SU-DHL-6 (cell line): ENCODE data around the gene CREG2.

Experiments used
- H2AFZ ChIP-seq: fragments of 200-600 bp; sonication (generic); 2 replicates; pipeline ENCODE4 v1.6.1; 2014; ENCODE audit warnings: low read depth, mild to moderate bottlenecking, moderate library complexity, mixed read lengths, antibody characterized with exemption, low read length; ENCODE audit not compliant: severe bottlenecking
- H3F3A ChIP-seq: fragments of 200-600 bp; shearing (Covaris generic); 2 replicates; pipeline ENCODE4 v1.6.0; 2016; ENCODE audit warnings: antibody characterized with exemption, mild to moderate bottlenecking; ENCODE audit not compliant: insufficient read depth
- H3K27ac ChIP-seq: fragments of 200-600 bp; sonication (generic); 2 replicates; pipeline ENCODE4 v1.5.1; 2016; ENCODE audit warnings: low read depth, mild to moderate bottlenecking, low read length, moderate library complexity, mixed read lengths
- H3K27me3 ChIP-seq: fragments of 200-600 bp; sonication (generic), shearing (Covaris generic); 2 replicates; pipeline ENCODE4 v1.6.0; 2014; ENCODE audit warnings: mild to moderate bottlenecking, low read length
- H3K36me3 ChIP-seq: fragments of 200-600 bp; sonication (generic); 2 replicates; pipeline ENCODE4 v1.6.1; 2014; ENCODE audit warnings: mild to moderate bottlenecking, low read length, mixed read lengths
- H3K4me2 ChIP-seq: fragments of 300-600, 200-600 bp; shearing (Covaris generic), sonication (generic); 2 replicates; pipeline ENCODE4 v1.6.0; 2014; ENCODE audit warnings: low read length, low read depth, mild to moderate bottlenecking; ENCODE audit not compliant: poor library complexity, severe bottlenecking
- H3K4me3 ChIP-seq: fragments of 200-600 bp; sonication (generic); 2 replicates; pipeline ENCODE4 v1.5.1; 2014; ENCODE audit warnings: antibody characterized with exemption, low read length, mild to moderate bottlenecking, mixed read lengths; ENCODE audit not compliant: insufficient read depth, poor library complexity, severe bottlenecking
- H3K79me2 ChIP-seq: fragments of 200-600 bp; sonication (generic); 2 replicates; pipeline ENCODE4 v1.6.1; 2014; ENCODE audit warnings: mild to moderate bottlenecking, low read length, moderate library complexity; ENCODE audit not compliant: insufficient read depth
- H3K9ac ChIP-seq: fragments of 200-600 bp; sonication (generic); 2 replicates; pipeline ENCODE4 v1.7.0; 2014; ENCODE audit warnings: mild to moderate bottlenecking, low read length
- H3K9me2 ChIP-seq: fragments of 200-600 bp; sonication (generic); replicated peaks from 2 replicates; pipeline ENCODE4 v1.6.1; 2014; ENCODE audit warnings: low read length; ENCODE audit not compliant: insufficient read depth
- H3K9me3 ChIP-seq: fragments of 200-600 bp; sonication (generic); 2 replicates; pipeline ENCODE4 v1.6.1; 2014; ENCODE audit warnings: low read length, mixed read lengths; ENCODE audit not compliant: insufficient read depth
- H4K20me1 ChIP-seq: fragments of 200-600 bp; sonication (generic); 2 replicates; pipeline ENCODE4 v1.6.1; 2014; ENCODE audit warnings: low read depth, mild to moderate bottlenecking, antibody characterized with exemption, low read length, moderate library complexity, mixed read lengths
- CTCF ChIP-seq: fragments of 200-600 bp; sonication (generic); IDR thresholded peaks from one replicate; pipeline ENCODE4 v1.5.1; 2017; ENCODE audit warnings: antibody characterized with exemption, mild to moderate bottlenecking, low read length, moderate library complexity; ENCODE audit not compliant: insufficient read depth, poor library complexity, severe bottlenecking
- EZH2phosphoT487 ChIP-seq: fragments of 200-600 bp; sonication (generic), shearing (Covaris generic); conservative IDR thresholded peaks from 2 replicates; pipeline ENCODE4 v1.6.1; 2018; ENCODE audit warnings: mild to moderate bottlenecking, antibody characterized with exemption, low read length, moderate library complexity, mixed read lengths

The CREG2 gene

DNA sequence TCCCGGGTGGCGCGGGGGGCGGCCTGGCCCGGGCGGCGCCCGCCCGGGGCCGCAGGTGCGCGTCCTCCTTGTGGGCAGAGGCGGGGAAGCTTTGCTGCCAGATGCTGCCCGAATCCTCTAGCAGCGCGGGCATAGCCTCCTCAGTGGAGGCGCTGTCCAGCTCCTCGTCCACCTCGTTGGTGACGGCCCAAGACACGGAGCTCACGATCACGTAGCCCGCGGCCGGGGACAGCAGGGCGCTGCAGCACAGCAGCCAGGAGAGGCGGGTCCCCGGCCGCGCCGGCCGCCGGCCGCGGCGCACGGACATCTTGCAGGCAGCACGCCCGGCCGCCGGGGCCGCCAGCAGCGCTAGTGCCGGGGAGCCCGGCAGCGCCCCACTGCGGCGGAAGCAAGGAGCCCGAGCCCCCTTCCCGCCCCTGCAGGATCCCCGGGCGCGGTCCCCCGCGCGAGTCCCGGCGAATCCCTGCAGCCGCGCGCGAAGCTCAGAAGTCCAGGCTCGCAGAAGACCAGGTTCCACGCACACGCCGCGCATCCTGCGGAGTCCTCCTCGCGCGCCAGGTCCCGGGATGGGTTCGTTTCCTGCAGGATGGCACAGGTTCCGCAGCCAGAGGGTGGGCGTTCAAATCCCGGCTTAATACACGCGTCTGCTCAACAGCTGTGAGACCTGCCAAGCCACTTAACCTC lies at the start of gene CREG2:
TSS of gene CREG2 (minus strand) at position 353 of the 684 bp plus-strand sequence. CDS start at position 307, 46 bp downstream.
- no peaks in the 10 kb centered on the region for H3K79me2 ChIP-seq
- no peaks in the 10 kb centered on the region for H3K9me3 ChIP-seq
- TF ChIP-seq EZH2phosphoT487 (no peak), CTCF (no peak)
- no peaks in the 10 kb centered on the region for H3K9me2 ChIP-seq
- H3K9ac ChIP-seq: no peak within 1 kb of the TSS
- H4K20me1 ChIP-seq: no peaks in the 10 kb centered on the region
- H3K4me3 ChIP-seq: no peak within 1 kb of the TSS
- no peak within 1 kb of the TSS for H3K27ac ChIP-seq
- no peak within 1 kb of the TSS for H3K4me2 ChIP-seq
- no peaks in the 10 kb centered on the region for H3K36me3 ChIP-seq
- no peaks in the 10 kb centered on the region for H3F3A ChIP-seq
- no peaks in the 10 kb centered on the region for H3K27me3 ChIP-seq
- no peak within 1 kb of the TSS for H2AFZ ChIP-seq

GRCh38 chr2:101435001-101435862 lies 47.9 kb upstream of the CREG2 start:
- Histone ChIP-seq H3K4me2 (no peak overlapping the region), H2AFZ (no peak overlapping the region), H3F3A (no peaks in the 10 kb centered on the region), H3K9me2 (no peaks in the 10 kb centered on the region), H3K27ac (no peak overlapping the region), H3K9me3 (no peaks in the 10 kb centered on the region), H3K36me3 (no peaks in the 10 kb centered on the region), H3K9ac (no peak overlapping the region), H3K79me2 (no peaks in the 10 kb centered on the region), H3K27me3 (no peaks in the 10 kb centered on the region), H4K20me1 (no peaks in the 10 kb centered on the region), H3K4me3 (no peak overlapping the region)
- TF ChIP-seq CTCF: no peak
- no peak for TF ChIP-seq EZH2phosphoT487

DNA sequence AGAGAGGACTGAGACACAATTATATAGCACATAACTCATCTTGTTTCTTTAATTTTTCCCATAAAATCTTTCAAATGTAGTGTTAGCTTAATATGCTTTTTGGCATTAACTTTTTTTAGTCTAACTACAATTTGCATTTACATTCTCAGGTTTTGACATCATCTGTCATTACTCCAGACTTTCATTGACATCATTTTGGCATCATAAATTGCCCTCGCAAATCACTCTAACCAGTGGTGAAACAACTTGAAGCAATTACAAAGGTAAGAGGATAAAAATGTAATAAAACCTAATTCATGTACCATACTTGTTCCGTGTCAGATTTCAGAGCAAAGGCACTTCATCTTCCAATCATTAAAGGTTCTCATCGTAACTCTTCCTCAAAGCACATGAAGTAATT lies 46.2 kb upstream of the CREG2 start:
- Histone ChIP-seq H3K27ac (no peak overlapping the region), H3K9me2 (no peaks in the 10 kb centered on the region), H3K9me3 (no peaks in the 10 kb centered on the region), H3F3A (no peaks in the 10 kb centered on the region), H3K4me3 (no peak overlapping the region), H3K4me2 (no peak overlapping the region), H2AFZ (no peak overlapping the region), H3K27me3 (no peaks in the 10 kb centered on the region), H3K36me3 (no peaks in the 10 kb centered on the region), H3K9ac (no peak overlapping the region), H4K20me1 (no peaks in the 10 kb centered on the region), H3K79me2 (no peaks in the 10 kb centered on the region)
- TF ChIP-seq CTCF (no peak), EZH2phosphoT487 (no peak)
